Lower leg skin (tissue), 3 donors: ENCODE results near the gene DLX4.

ENCODE experiments used
- POLR2A ChIP-seq, 2 donors: fragments of 450-650 bp; IDR thresholded peaks; one replicate each; pipeline ENCODE4 v1.6.1; 2016 to 2017; ENCODE audit warnings: antibody characterized with exemption in 2 of 2, mild to moderate bottlenecking in 1 of 2, moderate library complexity in 1 of 2
- TF ChIP-seq, protein P1 (sequence below), 3 donors: fragments of 450-650 bp; IDR thresholded peaks; one replicate each; pipeline ENCODE4 v1.5.1; 2016; ENCODE audit warnings: antibody characterized with exemption in 3 of 3, mild to moderate bottlenecking in 3 of 3, moderate library complexity in 2 of 3

GRCh38 chr17:50020841-50021599 lies 52.0 kb downstream of the DLX4 start:
- TF ChIP-seq, protein P1, sequence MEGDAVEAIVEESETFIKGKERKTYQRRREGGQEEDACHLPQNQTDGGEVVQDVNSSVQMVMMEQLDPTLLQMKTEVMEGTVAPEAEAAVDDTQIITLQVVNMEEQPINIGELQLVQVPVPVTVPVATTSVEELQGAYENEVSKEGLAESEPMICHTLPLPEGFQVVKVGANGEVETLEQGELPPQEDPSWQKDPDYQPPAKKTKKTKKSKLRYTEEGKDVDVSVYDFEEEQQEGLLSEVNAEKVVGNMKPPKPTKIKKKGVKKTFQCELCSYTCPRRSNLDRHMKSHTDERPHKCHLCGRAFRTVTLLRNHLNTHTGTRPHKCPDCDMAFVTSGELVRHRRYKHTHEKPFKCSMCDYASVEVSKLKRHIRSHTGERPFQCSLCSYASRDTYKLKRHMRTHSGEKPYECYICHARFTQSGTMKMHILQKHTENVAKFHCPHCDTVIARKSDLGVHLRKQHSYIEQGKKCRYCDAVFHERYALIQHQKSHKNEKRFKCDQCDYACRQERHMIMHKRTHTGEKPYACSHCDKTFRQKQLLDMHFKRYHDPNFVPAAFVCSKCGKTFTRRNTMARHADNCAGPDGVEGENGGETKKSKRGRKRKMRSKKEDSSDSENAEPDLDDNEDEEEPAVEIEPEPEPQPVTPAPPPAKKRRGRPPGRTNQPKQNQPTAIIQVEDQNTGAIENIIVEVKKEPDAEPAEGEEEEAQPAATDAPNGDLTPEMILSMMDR (IDR thresholded peaks at IDR 0.05), result no peak
- no peak for TF ChIP-seq POLR2A (IDR thresholded peaks at IDR 0.05)
